ENCODE data around the gene FNIP2.
A peak's percentile ranks its signal among the peaks of the same experiment; 100 is the strongest.

The FNIP2 gene

GRCh38 chr4:158857951-158858350 lies 89.1 kb downstream of the FNIP2 start:
- Mint-ChIP-seq H3K4me1 (ENCODE audit: low read depth) (peaks cover 9% of the 10 kb centered on the region), H3K27me3 (ENCODE audit: low read depth) (no peaks in the 10 kb centered on the region), H3K4me3 (no peak overlapping the region), H3K9me3 (no peaks in the 10 kb centered on the region), H3K36me3 (ENCODE audit: low read depth) (peaks cover 22% of the 10 kb centered on the region), H3K27ac (no peak overlapping the region)
- DNase-seq (ENCODE audit: low spot score) = no peak

- peaks cover 22% of the 10 kb centered on the region for H3K36me3 Mint-ChIP-seq (ENCODE audit: low read depth)
- H3K27me3 Mint-ChIP-seq (ENCODE audit: low read depth) = no peaks in the 10 kb centered on the region
- no peak overlapping the region for H3K4me3 Mint-ChIP-seq
- no peak for DNase-seq (ENCODE audit: low spot score)
- H3K9me3 Mint-ChIP-seq = no peaks in the 10 kb centered on the region
- no peak overlapping the region for H3K27ac Mint-ChIP-seq
- peaks cover 9% of the 10 kb centered on the region for H3K4me1 Mint-ChIP-seq (ENCODE audit: low read depth)
These were observed 89.8 kb downstream of the FNIP2 start for GRCh38 chr4:158858410-158859199.

- Mint-ChIP-seq H3K36me3 (ENCODE audit: low read depth) (peaks cover 25% of the 10 kb centered on the region), H3K4me3 (no peak overlapping the region), H3K27ac (no peak overlapping the region), H3K9me3 (no peaks in the 10 kb centered on the region), H3K27me3 (ENCODE audit: low read depth) (no peaks in the 10 kb centered on the region), H3K4me1 (ENCODE audit: low read depth) (peaks cover 9% of the 10 kb centered on the region)
- DNase-seq (ENCODE audit: low spot score) = no peak
These were observed 90.8 kb downstream of the FNIP2 start for GRCh38 chr4:158859661-158860060.

GRCh38 chr4:158860856-158861255 lies 92.0 kb downstream of the FNIP2 start:
- Mint-ChIP-seq H3K9me3 (no peaks in the 10 kb centered on the region), H3K27ac (no peak overlapping the region), H3K4me3 (no peak overlapping the region), H3K4me1 (ENCODE audit: low read depth) (peaks cover 9% of the 10 kb centered on the region), H3K36me3 (ENCODE audit: low read depth) (peaks cover 27% of the 10 kb centered on the region), H3K27me3 (ENCODE audit: low read depth) (no peaks in the 10 kb centered on the region)
- DNase-seq (ENCODE audit: low spot score) = no peak

GRCh38 chr4:158861281-158861680 lies 92.5 kb downstream of the FNIP2 start:
- no peaks in the 10 kb centered on the region for H3K9me3 Mint-ChIP-seq
- no peak overlapping the region for H3K4me3 Mint-ChIP-seq
- no peak overlapping the region for H3K27ac Mint-ChIP-seq
- peaks cover 9% of the 10 kb centered on the region for H3K4me1 Mint-ChIP-seq (ENCODE audit: low read depth)
- no peak for DNase-seq (ENCODE audit: low spot score)
- peaks cover 27% of the 10 kb centered on the region for H3K36me3 Mint-ChIP-seq (ENCODE audit: low read depth)
- no peaks in the 10 kb centered on the region for H3K27me3 Mint-ChIP-seq (ENCODE audit: low read depth)

- Mint-ChIP-seq H3K36me3 (ENCODE audit: low read depth) (peaks cover 27% of the 10 kb centered on the region), H3K4me3 (no peak overlapping the region), H3K27me3 (ENCODE audit: low read depth) (no peaks in the 10 kb centered on the region), H3K9me3 (no peaks in the 10 kb centered on the region), H3K4me1 (ENCODE audit: low read depth) (peaks cover 9% of the 10 kb centered on the region), H3K27ac (no peak overlapping the region)
- no peak for DNase-seq (ENCODE audit: low spot score)
These were observed 92.9 kb downstream of the FNIP2 start for GRCh38 chr4:158861766-158862165.

GRCh38 chr4:158863296-158863695 lies 94.5 kb downstream of the FNIP2 start:
- H3K27ac Mint-ChIP-seq = no peak overlapping the region
- no peak overlapping the region for H3K4me3 Mint-ChIP-seq
- peaks cover 7% of the 10 kb centered on the region for H3K4me1 Mint-ChIP-seq (ENCODE audit: low read depth)
- H3K9me3 Mint-ChIP-seq = no peaks in the 10 kb centered on the region
- no peak for DNase-seq (ENCODE audit: low spot score)
- no peaks in the 10 kb centered on the region for H3K27me3 Mint-ChIP-seq (ENCODE audit: low read depth)
- H3K36me3 Mint-ChIP-seq (ENCODE audit: low read depth) = peaks cover 30% of the 10 kb centered on the region

- H3K27ac Mint-ChIP-seq = no peak overlapping the region
- peaks cover 30% of the 10 kb centered on the region for H3K36me3 Mint-ChIP-seq (ENCODE audit: low read depth)
- no peak overlapping the region for H3K4me3 Mint-ChIP-seq
- no peaks in the 10 kb centered on the region for H3K27me3 Mint-ChIP-seq (ENCODE audit: low read depth)
- no peak for DNase-seq (ENCODE audit: low spot score)
- H3K9me3 Mint-ChIP-seq = no peaks in the 10 kb centered on the region
- peaks cover 7% of the 10 kb centered on the region for H3K4me1 Mint-ChIP-seq (ENCODE audit: low read depth)
These were observed 96.8 kb downstream of the FNIP2 start for GRCh38 chr4:158865520-158866177.

- Mint-ChIP-seq H3K9me3 (no peaks in the 10 kb centered on the region), H3K4me1 (ENCODE audit: low read depth) (peaks cover 10% of the 10 kb centered on the region), H3K27ac (no peak overlapping the region), H3K27me3 (ENCODE audit: low read depth) (no peaks in the 10 kb centered on the region), H3K4me3 (no peak overlapping the region), H3K36me3 (ENCODE audit: low read depth) (peaks cover 32% of the 10 kb centered on the region)
- no peak for DNase-seq (ENCODE audit: low spot score)
These were observed 100.2 kb downstream of the FNIP2 start for GRCh38 chr4:158869001-158869400.

GRCh38 chr4:158869761-158870160 lies 100.9 kb downstream of the FNIP2 start:
- DNase-seq (ENCODE audit: low spot score) = no peak
- Mint-ChIP-seq H3K27ac (no peak overlapping the region), H3K27me3 (ENCODE audit: low read depth) (no peaks in the 10 kb centered on the region), H3K9me3 (no peaks in the 10 kb centered on the region), H3K4me1 (ENCODE audit: low read depth) (peaks cover 13% of the 10 kb centered on the region), H3K36me3 (ENCODE audit: low read depth) (peaks cover 28% of the 10 kb centered on the region), H3K4me3 (no peak overlapping the region)

- no peaks in the 10 kb centered on the region for H3K9me3 Mint-ChIP-seq
- H3K27ac Mint-ChIP-seq = no peak overlapping the region
These were observed 101.4 kb downstream of the FNIP2 start for GRCh38 chr4:158870282-158870625.

GRCh38 chr4:158870626-158871334 lies 102.0 kb downstream of the FNIP2 start:
- peaks cover 27% of the 10 kb centered on the region for H3K36me3 Mint-ChIP-seq (ENCODE audit: low read depth)

More at GRCh38 chr4:158870282-158870625, 101.4 kb downstream of the FNIP2 start:
- peaks cover 13% of the 10 kb centered on the region for H3K4me1 Mint-ChIP-seq (ENCODE audit: low read depth)
- no peak overlapping the region for H3K4me3 Mint-ChIP-seq
- peaks cover 27% of the 10 kb centered on the region for H3K36me3 Mint-ChIP-seq (ENCODE audit: low read depth)
- H3K27me3 Mint-ChIP-seq (ENCODE audit: low read depth) = no peaks in the 10 kb centered on the region
- no peak for DNase-seq (ENCODE audit: low spot score)

GRCh38 chr4:158871335-158871724 lies 102.5 kb downstream of the FNIP2 start:
- Mint-ChIP-seq H3K9me3 (no peaks in the 10 kb centered on the region), H3K27ac (no peak overlapping the region), H3K36me3 (ENCODE audit: low read depth) (peaks cover 31% of the 10 kb centered on the region), H3K4me3 (no peak overlapping the region), H3K4me1 (ENCODE audit: low read depth) (peaks cover 13% of the 10 kb centered on the region), H3K27me3 (ENCODE audit: low read depth) (no peaks in the 10 kb centered on the region)
- DNase-seq (ENCODE audit: low spot score) = no peak

More at GRCh38 chr4:158870626-158871334, 102.0 kb downstream of the FNIP2 start:
- Mint-ChIP-seq H3K4me3 (no peak overlapping the region), H3K4me1 (ENCODE audit: low read depth) (peaks cover 13% of the 10 kb centered on the region), H3K27ac (no peak overlapping the region), H3K27me3 (ENCODE audit: low read depth) (no peaks in the 10 kb centered on the region), H3K9me3 (no peaks in the 10 kb centered on the region)
- DNase-seq (ENCODE audit: low spot score) = no peak

GRCh38 chr4:158873795-158874401 lies 105.1 kb downstream of the FNIP2 start:
- Mint-ChIP-seq H3K27me3 (ENCODE audit: low read depth) (no peaks in the 10 kb centered on the region), H3K9me3 (peaks cover 6% of the 10 kb centered on the region), H3K36me3 (ENCODE audit: low read depth) (peaks cover 43% of the 10 kb centered on the region), H3K27ac (no peak overlapping the region), H3K4me3 (peak overlapping the region; percentile 14), H3K4me1 (ENCODE audit: low read depth) (peaks cover 13% of the 10 kb centered on the region)
- peak; percentile 26 for DNase-seq (ENCODE audit: low spot score)
